ENCODE results near the gene FERD3L.
A peak's percentile ranks its signal among the peaks of the same experiment; 100 is the strongest.

FERD3L gene

GRCh38 chr7:19106241-19107080 lies 38.8 kb downstream of the FERD3L start:
- Histone ChIP-seq H3K4me3 (ENCODE audit: low read length) (peak overlapping the region; percentile 69), H3K4me1 (ENCODE audit: insufficient read depth, low read length) (peaks cover 38% of the 10 kb centered on the region), H3K27ac (ENCODE audit: low read length) (no peak overlapping the region), H3K27me3 (ENCODE audit: insufficient read depth, low read length) (peaks cover 88% of the 10 kb centered on the region), H3K9me3 (ENCODE audit: insufficient read depth, low read depth, low read length) (no peaks in the 10 kb centered on the region), H3K9ac (ENCODE audit: low read depth, low read length) (no peak overlapping the region), H3K36me3 (ENCODE audit: insufficient read depth, low read depth, low read length) (no peaks in the 10 kb centered on the region)

- Histone ChIP-seq H3K9me3 (ENCODE audit: insufficient read depth, low read depth, low read length) (no peaks in the 10 kb centered on the region), H3K27ac (ENCODE audit: low read length) (no peak overlapping the region), H3K9ac (ENCODE audit: low read depth, low read length) (no peak overlapping the region), H3K4me3 (ENCODE audit: low read length) (peak overlapping the region; percentile 69; the same call in 1 of the 2 replicates), H3K4me1 (ENCODE audit: insufficient read depth, low read length) (peaks cover 31% of the 10 kb centered on the region), H3K27me3 (ENCODE audit: insufficient read depth, low read length) (peaks cover 78% of the 10 kb centered on the region), H3K36me3 (ENCODE audit: insufficient read depth, low read depth, low read length) (no peaks in the 10 kb centered on the region)
Measured at GRCh38 chr7:19105546-19105945, 39.7 kb downstream of the FERD3L start.

- peaks cover 71% of the 10 kb centered on the region for H3K27me3 ChIP-seq (ENCODE audit: insufficient read depth, low read length)
- no peak overlapping the region for H3K4me3 ChIP-seq (ENCODE audit: low read length)
- H3K4me1 ChIP-seq (ENCODE audit: insufficient read depth, low read length), result peaks cover 35% of the 10 kb centered on the region
- no peak overlapping the region for H3K9ac ChIP-seq (ENCODE audit: low read depth, low read length)
- no peak overlapping the region for H3K27ac ChIP-seq (ENCODE audit: low read length)
- H3K9me3 ChIP-seq (ENCODE audit: insufficient read depth, low read depth, low read length), result no peaks in the 10 kb centered on the region
- H3K36me3 ChIP-seq (ENCODE audit: insufficient read depth, low read depth, low read length), result no peaks in the 10 kb centered on the region
Measured at GRCh38 chr7:19104811-19105210, 40.4 kb downstream of the FERD3L start.

DNA sequence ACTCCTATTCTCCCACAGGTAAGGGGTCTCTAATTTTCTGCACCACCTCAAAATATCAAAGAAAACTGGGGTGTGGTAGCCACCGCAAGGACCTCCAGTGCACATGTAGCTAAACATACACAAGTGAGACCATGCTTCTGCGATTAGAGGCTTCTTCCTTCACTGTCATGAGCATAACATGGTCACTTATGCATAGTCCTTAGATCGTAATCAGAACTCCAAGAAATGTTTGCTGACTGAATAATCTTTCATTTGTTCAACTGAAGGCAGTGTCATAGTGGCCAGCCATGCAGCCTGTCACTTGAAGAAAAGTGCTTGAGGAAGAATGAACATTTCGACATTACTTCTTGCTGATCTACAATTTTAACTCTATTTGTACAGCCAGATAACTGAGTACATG lies 42.3 kb downstream of the FERD3L start:
- Histone ChIP-seq H3K27ac (ENCODE audit: low read length) (no peak overlapping the region), H3K36me3 (ENCODE audit: insufficient read depth, low read depth, low read length) (no peaks in the 10 kb centered on the region), H3K4me1 (ENCODE audit: insufficient read depth, low read length) (peaks cover 25% of the 10 kb centered on the region), H3K4me3 (ENCODE audit: low read length) (no peak overlapping the region), H3K9me3 (ENCODE audit: insufficient read depth, low read depth, low read length) (no peaks in the 10 kb centered on the region), H3K9ac (ENCODE audit: low read depth, low read length) (no peak overlapping the region), H3K27me3 (ENCODE audit: insufficient read depth, low read length) (peaks cover 52% of the 10 kb centered on the region)

DNA sequence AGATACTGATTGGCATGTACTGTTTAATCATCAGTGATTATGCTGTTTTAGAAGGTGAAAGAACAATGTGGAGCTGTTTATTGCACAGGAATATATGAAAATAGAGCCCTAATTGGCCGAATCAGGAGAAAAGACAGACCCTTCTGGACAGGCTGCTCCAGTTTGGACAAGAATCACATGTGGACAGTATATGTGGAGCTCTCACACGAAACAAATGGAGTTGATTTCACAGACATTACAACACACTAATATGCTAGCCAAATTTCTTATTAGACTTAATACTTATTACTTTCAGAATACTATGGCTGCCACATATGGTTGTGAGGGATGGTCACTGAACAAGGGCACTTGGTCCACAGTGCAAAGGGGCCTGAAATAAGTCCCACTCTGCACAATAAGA lies 43.3 kb downstream of the FERD3L start:
- Histone ChIP-seq H3K9ac (ENCODE audit: low read depth, low read length) (no peak overlapping the region), H3K27ac (ENCODE audit: low read length) (no peak overlapping the region), H3K27me3 (ENCODE audit: insufficient read depth, low read length) (peaks cover 42% of the 10 kb centered on the region), H3K9me3 (ENCODE audit: insufficient read depth, low read depth, low read length) (no peaks in the 10 kb centered on the region), H3K36me3 (ENCODE audit: insufficient read depth, low read depth, low read length) (no peaks in the 10 kb centered on the region), H3K4me3 (ENCODE audit: low read length) (no peak overlapping the region), H3K4me1 (ENCODE audit: insufficient read depth, low read length) (peaks cover 23% of the 10 kb centered on the region)

GRCh38 chr7:19101472-19101871 lies 43.7 kb downstream of the FERD3L start:
- no peaks in the 10 kb centered on the region for H3K36me3 ChIP-seq (ENCODE audit: insufficient read depth, low read depth, low read length)
- no peaks in the 10 kb centered on the region for H3K9me3 ChIP-seq (ENCODE audit: insufficient read depth, low read depth, low read length)
- no peak overlapping the region for H3K27ac ChIP-seq (ENCODE audit: low read length)
- peaks cover 38% of the 10 kb centered on the region for H3K27me3 ChIP-seq (ENCODE audit: insufficient read depth, low read length)
- H3K4me1 ChIP-seq (ENCODE audit: insufficient read depth, low read length), result peaks cover 18% of the 10 kb centered on the region
- no peak overlapping the region for H3K4me3 ChIP-seq (ENCODE audit: low read length)
- no peak overlapping the region for H3K9ac ChIP-seq (ENCODE audit: low read depth, low read length)

GRCh38 chr7:19099924-19100323 lies 45.3 kb downstream of the FERD3L start:
- H3K9me3 ChIP-seq (ENCODE audit: insufficient read depth, low read depth, low read length), result no peaks in the 10 kb centered on the region
- peaks cover 11% of the 10 kb centered on the region for H3K4me1 ChIP-seq (ENCODE audit: insufficient read depth, low read length)
- peaks cover 22% of the 10 kb centered on the region for H3K27me3 ChIP-seq (ENCODE audit: insufficient read depth, low read length)
- no peak overlapping the region for H3K4me3 ChIP-seq (ENCODE audit: low read length)
- no peaks in the 10 kb centered on the region for H3K36me3 ChIP-seq (ENCODE audit: insufficient read depth, low read depth, low read length)
- no peak overlapping the region for H3K27ac ChIP-seq (ENCODE audit: low read length)
- H3K9ac ChIP-seq (ENCODE audit: low read depth, low read length), result no peak overlapping the region

DNA sequence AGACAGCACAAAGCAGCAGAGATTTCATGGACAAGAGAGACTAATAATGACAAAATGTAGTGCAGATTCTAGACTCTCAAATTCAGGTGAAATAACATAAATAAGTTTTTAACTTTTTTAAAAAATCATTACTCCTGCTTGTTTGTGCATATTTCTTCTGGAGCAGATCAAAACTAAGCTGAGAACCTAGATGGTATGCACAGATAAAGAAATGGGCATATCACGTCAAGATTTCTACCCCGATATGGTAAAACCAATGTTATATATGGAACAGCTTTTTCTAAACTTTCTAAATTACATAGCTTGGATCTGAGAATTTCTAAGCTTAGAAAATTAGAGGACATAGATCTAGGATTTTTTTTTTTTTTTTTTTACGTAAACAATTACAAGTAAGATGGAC lies 46.0 kb downstream of the FERD3L start:
- Histone ChIP-seq H3K27me3 (ENCODE audit: insufficient read depth, low read length) (peaks cover 15% of the 10 kb centered on the region), H3K4me1 (ENCODE audit: insufficient read depth, low read length) (peaks cover 17% of the 10 kb centered on the region), H3K9ac (ENCODE audit: low read depth, low read length) (no peak overlapping the region), H3K36me3 (ENCODE audit: insufficient read depth, low read depth, low read length) (no peaks in the 10 kb centered on the region), H3K27ac (ENCODE audit: low read length) (no peak overlapping the region), H3K9me3 (ENCODE audit: insufficient read depth, low read depth, low read length) (no peaks in the 10 kb centered on the region), H3K4me3 (ENCODE audit: low read length) (no peak overlapping the region)

GRCh38 chr7:19098510-19098909 lies 46.7 kb downstream of the FERD3L start:
- Histone ChIP-seq H3K27ac (ENCODE audit: low read length) (no peak overlapping the region), H3K27me3 (ENCODE audit: insufficient read depth, low read length) (peaks cover 9% of the 10 kb centered on the region), H3K4me1 (ENCODE audit: insufficient read depth, low read length) (peaks cover 19% of the 10 kb centered on the region), H3K9ac (ENCODE audit: low read depth, low read length) (no peak overlapping the region), H3K4me3 (ENCODE audit: low read length) (no peak overlapping the region), H3K9me3 (ENCODE audit: insufficient read depth, low read depth, low read length) (no peaks in the 10 kb centered on the region), H3K36me3 (ENCODE audit: insufficient read depth, low read depth, low read length) (no peaks in the 10 kb centered on the region)

DNA sequence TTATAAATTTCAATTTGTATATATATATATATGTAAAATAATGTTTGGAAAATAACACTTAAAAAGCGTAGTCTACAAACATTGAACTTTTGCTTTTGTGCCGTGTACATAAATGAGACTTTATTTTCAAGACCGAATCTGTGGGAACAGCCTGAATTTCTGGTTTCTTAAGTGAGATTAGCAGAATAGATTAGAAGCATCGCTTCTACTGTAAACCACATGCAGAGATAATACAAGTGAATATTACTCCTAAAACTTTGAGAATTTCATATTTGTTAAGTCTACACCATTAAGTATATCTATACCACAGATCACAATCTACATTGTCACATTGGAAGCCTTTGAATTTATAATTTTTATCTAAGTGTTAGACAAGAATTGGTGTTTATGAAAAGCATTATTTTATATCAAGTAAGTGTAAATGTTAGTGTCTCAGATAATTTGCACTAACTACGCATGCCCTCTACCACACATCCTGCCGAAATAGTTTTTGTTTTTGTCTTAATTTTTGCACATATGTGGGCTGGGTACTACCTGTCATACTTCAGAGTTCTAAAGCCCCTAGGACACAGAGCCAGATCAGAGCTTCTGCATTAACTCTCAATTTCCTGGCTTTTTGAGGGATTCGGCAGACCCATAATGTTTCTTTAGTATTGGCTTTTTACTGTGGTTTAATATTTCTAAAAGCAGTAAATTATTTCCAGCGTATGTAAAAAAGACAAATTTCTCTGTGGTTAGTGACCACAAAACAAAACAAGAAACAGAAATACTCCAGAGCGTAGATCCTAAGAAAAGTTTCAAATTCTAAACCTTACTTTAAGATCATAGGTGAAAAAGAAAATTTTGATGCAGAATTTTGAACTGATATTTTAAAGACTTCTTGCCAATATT lies 47.8 kb downstream of the FERD3L start:
- Histone ChIP-seq H3K27me3 (ENCODE audit: insufficient read depth, low read length) (no peaks in the 10 kb centered on the region), H3K36me3 (ENCODE audit: insufficient read depth, low read depth, low read length) (no peaks in the 10 kb centered on the region), H3K9me3 (ENCODE audit: insufficient read depth, low read depth, low read length) (no peaks in the 10 kb centered on the region), H3K27ac (ENCODE audit: low read length) (no peak overlapping the region), H3K4me3 (ENCODE audit: low read length) (no peak overlapping the region), H3K9ac (ENCODE audit: low read depth, low read length) (no peak overlapping the region), H3K4me1 (ENCODE audit: insufficient read depth, low read length) (peaks cover 19% of the 10 kb centered on the region)

GRCh38 chr7:19095353-19095860 lies 49.8 kb downstream of the FERD3L start:
- no peaks in the 10 kb centered on the region for H3K27me3 ChIP-seq (ENCODE audit: insufficient read depth, low read length)
- H3K9ac ChIP-seq (ENCODE audit: low read depth, low read length), result no peak overlapping the region
- H3K27ac ChIP-seq (ENCODE audit: low read length), result no peak overlapping the region
- H3K4me3 ChIP-seq (ENCODE audit: low read length), result no peak overlapping the region
- H3K36me3 ChIP-seq (ENCODE audit: insufficient read depth, low read depth, low read length), result no peaks in the 10 kb centered on the region
- H3K9me3 ChIP-seq (ENCODE audit: insufficient read depth, low read depth, low read length), result no peaks in the 10 kb centered on the region
- H3K4me1 ChIP-seq (ENCODE audit: insufficient read depth, low read length), result peaks cover 18% of the 10 kb centered on the region
